PFSK-1 (cell line): Measurements from ENCODE around the gene SCYGR2.

Source experiments
- FOXP2 ChIP-seq: optimal IDR thresholded peaks from 2 replicates; pipeline ENCODE3; 2011; ENCODE audit warnings: borderline replicate concordance, control low read depth, inconsistent platforms; ENCODE audit not compliant: insufficient read depth; ENCODE audit errors: extremely low read length, extremely low read depth
- POLR2AphosphoS5 ChIP-seq: IDR thresholded peaks from 2 replicates; pipeline ENCODE4 v1.6.1; 2012; ENCODE audit warnings: low read depth, mild to moderate bottlenecking, control low read depth, low read length, moderate library complexity

- no peak for TF ChIP-seq FOXP2
- TF ChIP-seq POLR2AphosphoS5, result no peak
Measured at GRCh38 chr2:227643990-227644551, 45.4 kb downstream of the SCYGR2 start.
